Esophagus squamous epithelium (tissue), 4 donors: Measurements from ENCODE around the gene HSD17B2.

Source experiments
- CTCF ChIP-seq, 6 experiments: fragments of 450-650 bp in 4 of 6; fragments of 200-600 bp in 2 of 6; sonication (generic) in 2 of 6; IDR thresholded peaks; one replicate each; pipeline ENCODE4 v1.5.1; 2016 to 2019; ENCODE audit warnings: antibody characterized with exemption in 6 of 6, mild to moderate bottlenecking in 4 of 6, moderate library complexity in 4 of 6
- POLR2A ChIP-seq, 4 donors: fragments of 450-650 bp; IDR thresholded peaks; one replicate each; pipeline ENCODE4 v1.6.1; 2017; ENCODE audit warnings: antibody characterized with exemption in 4 of 4, mild to moderate bottlenecking in 4 of 4, moderate library complexity in 3 of 4

GRCh38 chr16:82055117-82055516, 20.1 kb downstream of the HSD17B2 start:
- TF ChIP-seq CTCF (IDR thresholded peaks at IDR 0.05), result no peak
- TF ChIP-seq POLR2A (IDR thresholded peaks at IDR 0.05), result no peak
